Lower lobe of right lung (tissue), 2 donors: ENCODE results near the gene MRPL17. TPM values are rescaled to one million over a fixed set of nuclear protein-coding genes. Genes with fewer than 3 reads are reported as not detected.

Experiments
- ATAC-seq, 2 donors: fragments of 200-7000 bp; cut with Tn5 transposase; one replicate each; pipeline ENCODE4 v1.9.1; 2020 to 2022; ENCODE audit warnings: mild to moderate bottlenecking in 2 of 2, moderate library complexity in 2 of 2
- DNase-seq: peaks from one replicate; pipeline ENCODE4 v3.0.0-alpha.2; 2020
- H3K27ac ChIP-seq: fragments of 200-600 bp; one replicate; pipeline ENCODE4 v1.8.0; 2022
- H3K27me3 ChIP-seq: fragments of 200-600 bp; one replicate; pipeline ENCODE4 v1.8.0; 2022; ENCODE audit warnings: low read depth
- H3K36me3 ChIP-seq: fragments of 200-600 bp; one replicate; pipeline ENCODE4 v1.8.0; 2022; ENCODE audit warnings: mild to moderate bottlenecking
- H3K4me1 ChIP-seq: fragments of 200-600 bp; one replicate; pipeline ENCODE4 v1.8.0; 2022
- H3K4me3 ChIP-seq: fragments of 200-600 bp; one replicate; pipeline ENCODE4 v1.8.0; 2022; ENCODE audit warnings: mild to moderate bottlenecking
- H3K9me3 ChIP-seq: fragments of 200-600 bp; one replicate; pipeline ENCODE4 v1.8.0; 2022
- CTCF ChIP-seq: fragments of 200-600 bp; IDR thresholded peaks from one replicate; pipeline ENCODE4 v1.8.0; 2022; ENCODE audit warnings: antibody characterized with exemption, mild to moderate bottlenecking
- intact Hi-C: fragments of 100-400 bp; cut with DNase I; formaldehyde crosslinking; loops from one replicate; pipeline ENCODE4 v1.11.0; 2022
- total RNA-seq: library from RNA; stranded (reverse); fragmentation: NEBNext Ultra II Directional; extraction: Animal tissue kit (Norgen Biotek cat#: 25700); gene quantifications from one replicate; pipeline ENCODE4 v1.2.1, GENCODE V29; 2021
- donor health status: DM: no; HTN: yes; CAD: no; lungs with severe emphysema.

MRPL17 gene
- total RNA-seq, 1 donor from 2014 or later = 34.2 TPM

GRCh38 chr11:6677018-6677417 is 6.1 kb downstream of the MRPL17 start:
- Histone ChIP-seq H3K27ac (no peak overlapping the region), H3K9me3 (no peaks in the 10 kb centered on the region), H3K4me3 (no peak overlapping the region), H3K4me1 (peaks cover 12% of the 10 kb centered on the region), H3K36me3 (peaks cover 20% of the 10 kb centered on the region), H3K27me3 (no peaks in the 10 kb centered on the region)
- ATAC-seq (no peak), DNase-seq (no peak)
- intact Hi-C loops = no loop called here
- no peak for TF ChIP-seq CTCF

- no peak for TF ChIP-seq CTCF
- Histone ChIP-seq H3K27ac (peak overlapping the region; percentile 37), H3K4me1 (no peaks in the 10 kb centered on the region), H3K27me3 (no peaks in the 10 kb centered on the region), H3K4me3 (no peak overlapping the region), H3K9me3 (no peaks in the 10 kb centered on the region), H3K36me3 (no peaks in the 10 kb centered on the region)
- ATAC-seq (no peak), DNase-seq (no peak)
- intact Hi-C loops = no loop called here
Measured at GRCh38 chr11:6674862-6675261, 8.3 kb downstream of the MRPL17 start.

- peak overlapping the region; percentile 37 for H3K27ac ChIP-seq
- H3K27me3 ChIP-seq = no peaks in the 10 kb centered on the region
- ATAC-seq (no peak), DNase-seq (no peak)
- no peak for TF ChIP-seq CTCF
- H3K4me3 ChIP-seq = no peak overlapping the region
- no peaks in the 10 kb centered on the region for H3K4me1 ChIP-seq
- no peaks in the 10 kb centered on the region for H3K9me3 ChIP-seq
- intact Hi-C loops = no loop called here
- H3K36me3 ChIP-seq = no peaks in the 10 kb centered on the region
Measured at GRCh38 chr11:6674219-6674597, 8.9 kb downstream of the MRPL17 start.

GRCh38 chr11:6673523-6674218 is 9.5 kb downstream of the MRPL17 start:
- H3K36me3 ChIP-seq = no peaks in the 10 kb centered on the region
- DNase-seq = no peak
- H3K27me3 ChIP-seq = no peaks in the 10 kb centered on the region
- H3K27ac ChIP-seq = no peak overlapping the region
- H3K4me3 ChIP-seq = no peak overlapping the region
- no peak for TF ChIP-seq CTCF
- no peaks in the 10 kb centered on the region for H3K4me1 ChIP-seq
- H3K9me3 ChIP-seq = no peaks in the 10 kb centered on the region
- intact Hi-C loops = no loop called here
- ATAC-seq = no peak

GRCh38 chr11:6671991-6672390 is 11.1 kb downstream of the MRPL17 start:
- H3K4me1 ChIP-seq = no peaks in the 10 kb centered on the region
- intact Hi-C loops = no loop called here
- H3K36me3 ChIP-seq = no peaks in the 10 kb centered on the region
- no peak overlapping the region for H3K4me3 ChIP-seq
- no peak overlapping the region for H3K27ac ChIP-seq
- ATAC-seq (no peak), DNase-seq (no peak)
- no peaks in the 10 kb centered on the region for H3K9me3 ChIP-seq
- no peaks in the 10 kb centered on the region for H3K27me3 ChIP-seq
- TF ChIP-seq CTCF = no peak
